ENCODE measurements around the gene ANKS6.

ANKS6 gene

DNA sequence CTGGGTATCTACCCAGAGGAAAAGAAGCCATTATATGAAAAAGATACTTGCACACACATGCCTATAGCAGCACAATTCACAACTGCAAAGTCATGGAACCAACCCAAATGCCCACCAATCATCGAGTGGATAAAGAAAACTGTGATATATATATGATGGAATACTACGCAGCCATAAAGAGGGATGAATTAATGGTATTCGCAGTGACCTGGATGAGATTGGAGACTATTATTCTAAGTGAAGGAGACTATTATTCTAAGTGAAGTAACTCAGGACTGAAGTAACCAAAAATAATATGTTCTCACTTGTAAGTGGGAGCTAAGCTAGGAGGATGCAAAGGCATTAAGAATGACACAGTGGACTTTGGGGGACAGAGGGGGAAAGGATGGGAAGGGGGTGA is 57.6 kb downstream of the ANKS6 start:
- TF ChIP-seq, protein P1, sequence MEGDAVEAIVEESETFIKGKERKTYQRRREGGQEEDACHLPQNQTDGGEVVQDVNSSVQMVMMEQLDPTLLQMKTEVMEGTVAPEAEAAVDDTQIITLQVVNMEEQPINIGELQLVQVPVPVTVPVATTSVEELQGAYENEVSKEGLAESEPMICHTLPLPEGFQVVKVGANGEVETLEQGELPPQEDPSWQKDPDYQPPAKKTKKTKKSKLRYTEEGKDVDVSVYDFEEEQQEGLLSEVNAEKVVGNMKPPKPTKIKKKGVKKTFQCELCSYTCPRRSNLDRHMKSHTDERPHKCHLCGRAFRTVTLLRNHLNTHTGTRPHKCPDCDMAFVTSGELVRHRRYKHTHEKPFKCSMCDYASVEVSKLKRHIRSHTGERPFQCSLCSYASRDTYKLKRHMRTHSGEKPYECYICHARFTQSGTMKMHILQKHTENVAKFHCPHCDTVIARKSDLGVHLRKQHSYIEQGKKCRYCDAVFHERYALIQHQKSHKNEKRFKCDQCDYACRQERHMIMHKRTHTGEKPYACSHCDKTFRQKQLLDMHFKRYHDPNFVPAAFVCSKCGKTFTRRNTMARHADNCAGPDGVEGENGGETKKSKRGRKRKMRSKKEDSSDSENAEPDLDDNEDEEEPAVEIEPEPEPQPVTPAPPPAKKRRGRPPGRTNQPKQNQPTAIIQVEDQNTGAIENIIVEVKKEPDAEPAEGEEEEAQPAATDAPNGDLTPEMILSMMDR (IDR thresholded peaks at IDR 0.05; ENCODE audit: control extremely low read depth, extremely low read depth, low read depth, missing control alignments), result no peak
- ChIA-PET POLR2A (no interaction called here), CTCF (interaction anchor here (0.9 kb wide), 1 partner anchor 10 kb away, joined by 3 read pairs; no protein-coding TSS in a partner anchor)
- no peak for DNase-seq (ENCODE audit: extremely low spot score)

DNA sequence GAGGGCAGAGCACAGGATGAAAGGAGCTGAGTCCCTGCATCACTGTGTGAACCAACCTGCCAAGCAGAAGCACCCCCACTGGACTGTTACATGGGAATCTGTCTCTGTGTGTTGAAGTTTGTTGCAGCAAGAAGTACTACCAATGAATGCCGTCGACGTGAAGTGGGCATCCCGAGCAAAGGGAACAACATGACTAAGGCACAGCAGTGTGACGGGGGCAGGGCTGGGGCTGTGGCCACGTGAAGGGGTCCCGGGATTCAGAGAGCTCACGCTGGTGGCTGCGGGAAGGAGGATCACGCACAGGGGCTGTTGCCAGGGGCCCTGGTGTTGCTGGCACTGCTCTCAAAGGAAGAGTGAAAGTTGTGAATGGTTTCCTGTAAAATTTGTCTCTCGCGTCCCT is 60.1 kb downstream of the ANKS6 start:
- POLR2A ChIA-PET, result no interaction called here
- CTCF ChIA-PET, result no interaction called here
- no peak for DNase-seq (ENCODE audit: extremely low spot score)
- TF ChIP-seq, protein P1 (IDR thresholded peaks at IDR 0.05; ENCODE audit: control extremely low read depth, extremely low read depth, low read depth, missing control alignments), result no peak

DNA sequence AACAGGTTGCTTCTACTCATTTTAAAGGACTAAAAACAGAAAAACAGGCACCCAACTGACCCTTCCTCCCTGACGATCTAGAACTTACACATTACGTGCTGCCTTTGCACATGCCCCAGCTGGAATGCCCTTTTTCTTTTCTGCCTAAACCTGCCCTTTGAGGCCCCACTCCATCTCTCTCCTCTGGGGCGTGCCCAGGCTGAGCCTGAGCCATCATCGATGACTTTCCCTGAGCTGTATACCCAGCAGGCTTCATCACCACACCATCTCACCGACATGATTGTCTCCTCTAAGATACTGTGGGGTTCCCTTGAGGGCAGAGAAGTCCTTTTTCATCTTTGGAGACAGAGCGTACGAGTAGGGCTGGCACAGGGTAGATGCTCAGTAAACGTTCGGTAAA is 63.6 kb downstream of the ANKS6 start:
- POLR2A ChIA-PET, result no interaction called here
- TF ChIP-seq, protein P1 (IDR thresholded peaks at IDR 0.05; ENCODE audit: control extremely low read depth, extremely low read depth, low read depth, missing control alignments), result no peak
- CTCF ChIA-PET, result no interaction called here
- DNase-seq (ENCODE audit: extremely low spot score), result no peak

DNA sequence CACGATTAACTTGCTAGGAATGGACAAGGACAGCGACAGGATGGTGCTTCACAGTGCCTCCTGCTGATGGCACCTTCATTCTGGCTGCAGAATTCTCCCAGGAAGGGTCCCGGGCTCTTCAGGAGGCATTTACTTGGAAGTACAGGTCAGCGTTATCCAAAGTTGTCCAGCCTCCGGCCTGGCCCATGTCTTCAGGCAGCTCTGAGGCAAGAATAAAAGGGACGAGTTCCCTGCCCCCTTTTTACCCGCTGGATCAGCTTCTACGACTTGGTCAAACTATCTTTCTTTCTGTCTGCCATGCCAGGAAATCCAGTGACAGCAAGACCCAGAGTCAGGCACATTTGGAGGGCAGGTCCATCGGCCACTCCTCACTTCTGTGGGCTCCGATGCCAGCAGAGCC is 64.3 kb downstream of the ANKS6 start:
- no peak for DNase-seq (ENCODE audit: extremely low spot score)
- ChIA-PET POLR2A (no interaction called here), CTCF (interaction anchor here (1.5 to 3.3 kb wide), 2 partner anchors 9 to 43 kb away, joined by 4 to 12 read pairs; no protein-coding TSS in a partner anchor)
- TF ChIP-seq, protein P1 (IDR thresholded peaks at IDR 0.05; ENCODE audit: control extremely low read depth, extremely low read depth, low read depth, missing control alignments), result no peak

DNA sequence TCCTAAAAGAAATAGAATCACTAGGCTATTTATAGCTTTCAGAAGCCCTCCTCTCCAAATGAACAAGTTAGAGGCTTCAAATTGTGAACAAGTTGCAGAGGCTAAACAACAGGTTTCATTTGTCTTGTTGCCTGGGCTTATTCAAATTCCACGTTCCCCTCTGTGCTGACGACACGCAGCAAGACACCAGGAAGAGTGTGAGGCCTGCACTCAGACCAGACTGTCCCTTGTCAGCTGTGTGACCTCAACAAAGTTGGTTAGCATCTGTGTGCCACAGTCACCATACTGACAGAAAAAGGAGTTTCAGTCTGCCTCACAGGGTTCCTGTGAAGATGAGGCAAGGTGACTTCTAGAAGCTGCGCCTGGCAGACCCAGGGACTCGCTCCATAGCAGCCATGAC is 65.5 kb downstream of the ANKS6 start:
- ChIA-PET CTCF (interaction anchor here (1.5 to 3.3 kb wide), 3 partner anchors 10 to 194 kb away, joined by 3 to 12 read pairs (median 4); no protein-coding TSS in a partner anchor), POLR2A (no interaction called here)
- DNase-seq (ENCODE audit: extremely low spot score), result no peak
- TF ChIP-seq, protein P1 (IDR thresholded peaks at IDR 0.05; ENCODE audit: control extremely low read depth, extremely low read depth, low read depth, missing control alignments), result no peak

DNA sequence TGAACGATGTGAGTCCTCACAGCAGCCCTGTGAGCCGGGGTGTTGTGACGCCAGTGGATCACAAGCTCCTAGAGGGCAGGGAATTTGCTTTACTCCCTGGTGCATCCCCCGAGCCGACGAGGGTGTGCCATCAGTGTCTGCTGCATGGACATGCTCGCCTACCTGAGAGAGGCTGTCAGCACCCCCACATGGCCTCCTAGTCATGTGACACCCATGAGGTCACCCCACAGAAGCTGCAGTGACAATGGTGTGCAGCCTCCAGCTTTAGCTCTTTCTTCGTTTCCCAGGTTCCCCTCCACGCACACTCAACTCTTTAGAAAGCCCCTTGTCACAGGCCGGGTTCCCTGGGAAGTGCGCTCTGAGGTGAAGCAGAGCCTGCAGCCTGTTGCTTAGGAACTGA is 67.9 kb downstream of the ANKS6 start:
- POLR2A ChIA-PET, result no interaction called here
- DNase-seq (ENCODE audit: extremely low spot score), result no peak
- TF ChIP-seq, protein P1 (IDR thresholded peaks at IDR 0.05; ENCODE audit: control extremely low read depth, extremely low read depth, low read depth, missing control alignments), result no peak
- CTCF ChIA-PET, result interaction anchor here (2.3 kb wide), 1 partner anchor 48 kb away, joined by 8 read pairs; no protein-coding TSS in a partner anchor

DNA sequence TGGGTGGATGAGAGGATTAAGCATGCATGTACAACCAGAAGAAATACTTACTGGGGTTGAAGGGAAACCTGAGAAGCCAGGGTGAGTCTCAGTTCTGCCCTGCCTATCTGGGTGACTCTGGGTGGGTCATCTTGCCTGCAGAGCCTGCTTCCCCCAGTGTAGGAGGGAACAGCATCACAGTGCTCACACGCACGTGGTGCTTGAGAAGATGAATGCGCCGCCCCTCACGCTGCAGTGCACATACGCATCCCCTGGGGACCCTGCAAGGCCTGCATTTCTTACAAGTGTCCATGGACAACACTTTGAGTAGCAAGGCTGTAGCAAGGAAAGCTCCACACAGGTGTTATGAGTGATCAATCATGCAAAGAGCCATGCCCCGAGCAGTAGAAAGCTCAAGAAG is 68.9 kb downstream of the ANKS6 start:
- ChIA-PET POLR2A (no interaction called here), CTCF (interaction anchor here (2.3 kb wide), 1 partner anchor 49 kb away, joined by 8 read pairs; no protein-coding TSS in a partner anchor)

More for the DNA sequence above, 68.9 kb downstream of the ANKS6 start:
- TF ChIP-seq, protein P1 (IDR thresholded peaks at IDR 0.05; ENCODE audit: control extremely low read depth, extremely low read depth, low read depth, missing control alignments), result no peak
- no peak for DNase-seq (ENCODE audit: extremely low spot score)

Data from GM10248 (cell line).